ENCODE data around the gene P2RY2.
"Not testable (repeated sequence)": the region's sequence is repeated elsewhere in the genome, so short reads cannot be mapped to it uniquely, and the experiment has no call there.

GRCh38 chr11:73197787-73198186, 20.3 kb upstream of the P2RY2 start:
- not testable (repeated sequence) for TF ChIP-seq CTCF (conservative IDR thresholded peaks at IDR 0.05 in 1 of 2, IDR thresholded peaks at IDR 0.05 in 1 of 2; ENCODE audit: extremely low read depth in 1 of 2, insufficient read depth in 1 of 2, low read depth in 1 of 2, low read length in 2 of 2); EZH2 (IDR thresholded peaks at IDR 0.05; ENCODE audit: borderline replicate concordance, low read length)
